ENCODE measurements around the gene EGFL8.

GRCh38 chr6:32123681-32124080 lies 40.7 kb upstream of the EGFL8 start:
- TF ChIP-seq POLR2A (IDR thresholded peaks at IDR 0.05) = no peak
- TF ChIP-seq, protein P1, sequence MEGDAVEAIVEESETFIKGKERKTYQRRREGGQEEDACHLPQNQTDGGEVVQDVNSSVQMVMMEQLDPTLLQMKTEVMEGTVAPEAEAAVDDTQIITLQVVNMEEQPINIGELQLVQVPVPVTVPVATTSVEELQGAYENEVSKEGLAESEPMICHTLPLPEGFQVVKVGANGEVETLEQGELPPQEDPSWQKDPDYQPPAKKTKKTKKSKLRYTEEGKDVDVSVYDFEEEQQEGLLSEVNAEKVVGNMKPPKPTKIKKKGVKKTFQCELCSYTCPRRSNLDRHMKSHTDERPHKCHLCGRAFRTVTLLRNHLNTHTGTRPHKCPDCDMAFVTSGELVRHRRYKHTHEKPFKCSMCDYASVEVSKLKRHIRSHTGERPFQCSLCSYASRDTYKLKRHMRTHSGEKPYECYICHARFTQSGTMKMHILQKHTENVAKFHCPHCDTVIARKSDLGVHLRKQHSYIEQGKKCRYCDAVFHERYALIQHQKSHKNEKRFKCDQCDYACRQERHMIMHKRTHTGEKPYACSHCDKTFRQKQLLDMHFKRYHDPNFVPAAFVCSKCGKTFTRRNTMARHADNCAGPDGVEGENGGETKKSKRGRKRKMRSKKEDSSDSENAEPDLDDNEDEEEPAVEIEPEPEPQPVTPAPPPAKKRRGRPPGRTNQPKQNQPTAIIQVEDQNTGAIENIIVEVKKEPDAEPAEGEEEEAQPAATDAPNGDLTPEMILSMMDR (IDR thresholded peaks at IDR 0.05) = no peak

All from ovary (tissue), 3 donors.